Neutrophil (primary cell): ENCODE measurements around the gene PRR5L.

ENCODE experiments used
- H3K27ac ChIP-seq: fragments of 200-600 bp; sonication (generic); 2 replicates; pipeline ENCODE4 v1.5.1; 2016; ENCODE audit warnings: mild to moderate bottlenecking, moderate library complexity
- H3K27me3 ChIP-seq: fragments of 200-600 bp; sonication (generic); 2 replicates; pipeline ENCODE4 v1.6.0; 2016; ENCODE audit warnings: mild to moderate bottlenecking
- H3K36me3 ChIP-seq: fragments of 200-600 bp; sonication (generic); 2 replicates; pipeline ENCODE4 v1.5.1; 2017
- H3K4me1 ChIP-seq, 2 experiments: fragments of 200-600 bp in 1 of 2; sonication (generic) in 1 of 2; 1 replicate in 1 of 2; 2 replicates in 1 of 2; pipeline versions ENCODE4 v1.5.1 to v1.6.1; 2013 to 2016; ENCODE audit warnings: low read depth in 1 of 2, low read length in 1 of 2, mild to moderate bottlenecking in 1 of 2, moderate library complexity in 1 of 2; ENCODE audit not compliant: control insufficient read depth in 1 of 2, insufficient read depth in 1 of 2
- H3K4me3 ChIP-seq, 2 experiments: fragments of 200-600 bp in 1 of 2; sonication (generic) in 1 of 2; 1 replicate in 1 of 2; 2 replicates in 1 of 2; pipeline ENCODE4 v1.5.1; 2013 to 2016; ENCODE audit warnings: low read depth in 1 of 2, low read length in 1 of 2, mild to moderate bottlenecking in 1 of 2, moderate library complexity in 1 of 2
- H3K9me3 ChIP-seq: fragments of 200-600 bp; sonication (generic); 2 replicates; pipeline ENCODE4 v1.5.1; 2016
- TF ChIP-seq, protein P1 (sequence below): fragments of 200-600 bp; sonication (generic); IDR thresholded peaks from 2 replicates; pipeline ENCODE4 v1.5.1; 2016; ENCODE audit warnings: antibody characterized with exemption

Gene PRR5L

DNA sequence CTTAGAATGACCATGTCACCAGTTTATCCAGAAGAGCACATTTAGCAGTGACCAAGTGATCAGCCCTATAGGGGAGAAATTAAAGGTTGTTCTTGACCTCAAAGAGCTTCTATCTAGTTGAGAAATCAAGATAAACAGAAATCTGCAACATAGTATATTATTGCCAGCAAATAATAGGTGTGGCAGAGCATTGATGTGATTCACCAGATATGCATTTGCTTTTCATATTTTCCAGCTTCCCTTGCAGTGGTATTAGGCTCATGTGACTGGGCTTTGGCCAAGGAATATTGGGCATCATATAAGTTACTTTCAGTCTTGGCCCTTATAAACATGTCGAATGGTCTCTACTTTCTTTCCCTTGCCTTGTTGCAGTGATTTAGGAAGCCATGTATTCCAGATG, 41.4 kb upstream of the PRR5L start:
- H3K36me3 ChIP-seq = no peaks in the 10 kb centered on the region
- no peaks in the 10 kb centered on the region for H3K4me1 ChIP-seq
- H3K4me3 ChIP-seq = no peak overlapping the region
- H3K27ac ChIP-seq = no peak overlapping the region
- TF ChIP-seq, protein P1, sequence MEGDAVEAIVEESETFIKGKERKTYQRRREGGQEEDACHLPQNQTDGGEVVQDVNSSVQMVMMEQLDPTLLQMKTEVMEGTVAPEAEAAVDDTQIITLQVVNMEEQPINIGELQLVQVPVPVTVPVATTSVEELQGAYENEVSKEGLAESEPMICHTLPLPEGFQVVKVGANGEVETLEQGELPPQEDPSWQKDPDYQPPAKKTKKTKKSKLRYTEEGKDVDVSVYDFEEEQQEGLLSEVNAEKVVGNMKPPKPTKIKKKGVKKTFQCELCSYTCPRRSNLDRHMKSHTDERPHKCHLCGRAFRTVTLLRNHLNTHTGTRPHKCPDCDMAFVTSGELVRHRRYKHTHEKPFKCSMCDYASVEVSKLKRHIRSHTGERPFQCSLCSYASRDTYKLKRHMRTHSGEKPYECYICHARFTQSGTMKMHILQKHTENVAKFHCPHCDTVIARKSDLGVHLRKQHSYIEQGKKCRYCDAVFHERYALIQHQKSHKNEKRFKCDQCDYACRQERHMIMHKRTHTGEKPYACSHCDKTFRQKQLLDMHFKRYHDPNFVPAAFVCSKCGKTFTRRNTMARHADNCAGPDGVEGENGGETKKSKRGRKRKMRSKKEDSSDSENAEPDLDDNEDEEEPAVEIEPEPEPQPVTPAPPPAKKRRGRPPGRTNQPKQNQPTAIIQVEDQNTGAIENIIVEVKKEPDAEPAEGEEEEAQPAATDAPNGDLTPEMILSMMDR = no peak
- no peaks in the 10 kb centered on the region for H3K9me3 ChIP-seq
- H3K27me3 ChIP-seq = peaks cover 48% of the 10 kb centered on the region

- H3K27ac ChIP-seq = no peak overlapping the region
- TF ChIP-seq, protein P1 = no peak
- no peaks in the 10 kb centered on the region for H3K4me1 ChIP-seq
- no peaks in the 10 kb centered on the region for H3K9me3 ChIP-seq
- no peak overlapping the region for H3K4me3 ChIP-seq
- peaks cover 56% of the 10 kb centered on the region for H3K27me3 ChIP-seq
- H3K36me3 ChIP-seq = no peaks in the 10 kb centered on the region
Observed at GRCh38 chr11:36257351-36257750, 38.7 kb upstream of the PRR5L start.

DNA sequence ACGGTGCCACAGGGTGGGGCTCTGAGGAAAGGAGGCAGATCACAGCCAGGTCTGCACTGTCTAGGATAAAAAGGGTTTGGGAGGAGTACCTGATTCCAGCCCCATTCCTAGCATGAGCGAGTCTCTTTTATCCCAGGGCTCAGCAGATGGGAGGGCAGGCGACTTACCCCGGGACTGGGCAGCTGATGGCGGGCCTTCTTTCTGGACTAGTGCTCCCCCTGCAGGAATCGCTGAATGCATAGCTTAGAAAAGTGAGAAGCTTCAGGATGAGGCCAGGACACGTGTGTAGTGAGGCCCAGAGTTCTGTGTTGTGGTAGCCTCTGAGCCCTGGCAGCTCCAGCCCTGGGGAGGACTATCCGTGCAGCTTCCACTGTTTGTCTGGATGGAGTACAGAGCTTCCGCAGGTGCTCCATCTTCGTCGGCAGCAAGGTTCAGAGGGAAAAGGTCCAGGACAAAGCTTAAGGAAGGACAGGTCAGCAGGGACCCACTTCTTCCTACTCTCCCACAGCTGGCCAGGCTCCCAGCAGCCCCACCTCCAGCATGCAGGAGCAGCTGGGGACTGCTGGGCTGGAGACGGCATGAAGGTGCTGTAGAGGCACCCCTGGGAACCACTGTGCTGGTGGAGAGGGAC, 37.2 kb upstream of the PRR5L start:
- Histone ChIP-seq H3K4me1 (no peaks in the 10 kb centered on the region), H3K27ac (no peak overlapping the region), H3K36me3 (no peaks in the 10 kb centered on the region), H3K4me3 (no peak overlapping the region), H3K27me3 (peaks cover 60% of the 10 kb centered on the region), H3K9me3 (no peaks in the 10 kb centered on the region)
- TF ChIP-seq, protein P1 = no peak

DNA sequence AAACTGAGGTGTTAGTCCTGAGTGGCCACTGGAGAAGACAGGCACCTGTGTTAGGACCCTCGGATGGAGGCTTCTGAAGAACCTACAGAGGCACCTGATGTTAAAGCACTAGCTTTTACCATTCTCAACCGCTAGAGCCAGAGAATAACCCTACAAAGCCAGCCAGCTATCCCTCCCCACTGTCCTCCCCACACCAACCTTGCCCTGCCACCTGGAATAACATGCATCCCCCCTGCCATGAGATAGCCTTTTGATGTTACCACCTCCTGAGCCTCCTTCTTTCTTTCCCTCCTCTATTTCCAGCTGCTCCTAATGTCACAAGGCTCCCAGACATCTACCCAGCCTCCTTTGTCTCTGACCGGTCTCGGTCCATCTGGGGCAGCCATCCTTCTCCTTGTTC, 35.0 kb upstream of the PRR5L start:
- H3K36me3 ChIP-seq = no peaks in the 10 kb centered on the region
- no peaks in the 10 kb centered on the region for H3K9me3 ChIP-seq
- TF ChIP-seq, protein P1 = no peak
- H3K27ac ChIP-seq = no peak overlapping the region
- no peak overlapping the region for H3K4me3 ChIP-seq
- H3K4me1 ChIP-seq = no peaks in the 10 kb centered on the region
- peaks cover 59% of the 10 kb centered on the region for H3K27me3 ChIP-seq

GRCh38 chr11:36264011-36264972, 31.8 kb upstream of the PRR5L start:
- Histone ChIP-seq H3K4me3 (no peak overlapping the region), H3K36me3 (no peaks in the 10 kb centered on the region), H3K27ac (no peak overlapping the region), H3K27me3 (peaks cover 29% of the 10 kb centered on the region), H3K9me3 (no peaks in the 10 kb centered on the region), H3K4me1 (no peaks in the 10 kb centered on the region)
- TF ChIP-seq, protein P1 = no peak
